Measurements from ENCODE around the gene COG6.

Gene COG6

DNA sequence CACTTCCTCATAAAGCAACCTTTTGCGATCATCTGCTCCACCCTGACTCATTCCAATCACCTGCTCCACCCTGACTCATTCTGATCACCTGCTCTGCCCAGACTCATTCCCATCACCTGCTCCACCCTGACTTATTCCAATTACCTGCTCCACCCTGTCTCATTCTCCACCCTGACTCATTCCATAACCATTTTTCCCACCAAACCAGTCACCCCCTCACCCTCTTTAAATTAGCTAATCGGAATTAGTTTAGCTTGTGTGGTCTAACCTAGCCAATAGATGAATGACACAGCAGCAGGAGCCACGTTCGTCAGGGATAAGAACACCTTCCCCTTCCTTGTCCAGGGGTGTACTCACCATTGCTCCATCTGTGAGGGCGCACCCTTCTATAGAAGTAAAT, 134.0 kb downstream of the COG6 start:
- peaks cover 18% of the 10 kb centered on the region for H3K9me3 Mint-ChIP-seq
- ATAC-seq (ENCODE audit: low read depth) = no peak
- DNase-seq (ENCODE audit: low spot score in 2 of 2) = no peak
- peaks cover 3% of the 10 kb centered on the region for H3K36me3 Mint-ChIP-seq
- no peak overlapping the region for H3K27ac Mint-ChIP-seq
- H3K4me3 Mint-ChIP-seq = no peak overlapping the region
- no peaks in the 10 kb centered on the region for H3K27me3 Mint-ChIP-seq
- H3K4me1 Mint-ChIP-seq = no peaks in the 10 kb centered on the region
